OCI-LY7 (cell line): ENCODE measurements around the gene TSSK3.

Source experiments
- CTCF ChIP-seq: fragments of 200-600 bp; sonication (generic); conservative IDR thresholded peaks from 2 replicates; pipeline ENCODE4 v1.5.1; 2014; ENCODE audit warnings: mild to moderate bottlenecking, antibody characterized with exemption, low read length, moderate library complexity, mixed read lengths
- EZH2phosphoT487 ChIP-seq: fragments of 200-600 bp; sonication (generic); IDR thresholded peaks from 2 replicates; pipeline ENCODE4 v1.6.1; 2018; ENCODE audit warnings: low read depth, borderline replicate concordance, mild to moderate bottlenecking, mixed run types, antibody characterized with exemption, low read length, moderate library complexity, mixed read lengths

- TF ChIP-seq CTCF, result no peak
- no peak for TF ChIP-seq EZH2phosphoT487
Measured at GRCh38 chr1:32327204-32327603, 35.1 kb upstream of the TSSK3 start.
